ENCODE results near the gene SMC3.

SMC3 gene

GRCh38 chr10:110546077-110546476 is 21.4 kb upstream of the SMC3 start:
- DNase-seq (ENCODE audit: low spot score): no peak

GRCh38 chr10:110546499-110547110 is 20.9 kb upstream of the SMC3 start:
- no peak for DNase-seq (ENCODE audit: low spot score)

- DNase-seq (ENCODE audit: low spot score): peak; percentile 80
These were observed 20.2 kb upstream of the SMC3 start for GRCh38 chr10:110547139-110547761.

- DNase-seq (ENCODE audit: low spot score): no peak
These were observed 19.5 kb upstream of the SMC3 start for GRCh38 chr10:110548002-110548401.

GRCh38 chr10:110549211-110549610 is 18.3 kb upstream of the SMC3 start:
- no peak for DNase-seq (ENCODE audit: low spot score)

GRCh38 chr10:110553905-110554304 is 13.6 kb upstream of the SMC3 start:
- DNase-seq (ENCODE audit: low spot score): no peak

GRCh38 chr10:110556296-110556695 is 11.2 kb upstream of the SMC3 start:
- DNase-seq (ENCODE audit: low spot score): no peak

- DNase-seq (ENCODE audit: low spot score): peak; percentile 56
These were observed 10.4 kb upstream of the SMC3 start for GRCh38 chr10:110556969-110557601.

GRCh38 chr10:110558041-110558440 is 9.5 kb upstream of the SMC3 start:
- no peak for DNase-seq (ENCODE audit: low spot score)

- no peak for DNase-seq (ENCODE audit: low spot score)
These were observed 7.5 kb upstream of the SMC3 start for GRCh38 chr10:110560012-110560411.

- DNase-seq (ENCODE audit: low spot score): no peak
These were observed 6.2 kb upstream of the SMC3 start for GRCh38 chr10:110561292-110561691.

GRCh38 chr10:110562348-110562747 is 5.1 kb upstream of the SMC3 start:
- DNase-seq (ENCODE audit: low spot score): no peak

- DNase-seq (ENCODE audit: low spot score): no peak
These were observed 4.4 kb upstream of the SMC3 start for GRCh38 chr10:110563132-110563531.

GRCh38 chr10:110566472-110567200 is 859 bp upstream of the SMC3 start:
- no peak for DNase-seq (ENCODE audit: low spot score)

- DNase-seq (ENCODE audit: low spot score): peak; percentile 58
These were observed 700 bp downstream of the SMC3 start for GRCh38 chr10:110568055-110568735.

- no peak for DNase-seq (ENCODE audit: low spot score)
These were observed 1.6 kb downstream of the SMC3 start for GRCh38 chr10:110569122-110569521.

GRCh38 chr10:110569736-110570135 is 2.2 kb downstream of the SMC3 start:
- no peak for DNase-seq (ENCODE audit: low spot score)

GRCh38 chr10:110571093-110571743 is 3.7 kb downstream of the SMC3 start:
- DNase-seq (ENCODE audit: low spot score): no peak

- no peak for DNase-seq (ENCODE audit: low spot score)
These were observed 5.4 kb downstream of the SMC3 start for GRCh38 chr10:110572862-110573261.

- DNase-seq (ENCODE audit: low spot score): no peak
These were observed 6.9 kb downstream of the SMC3 start for GRCh38 chr10:110574420-110574819.

- DNase-seq (ENCODE audit: low spot score): no peak
These were observed 8.7 kb downstream of the SMC3 start for GRCh38 chr10:110576220-110576619.

- DNase-seq (ENCODE audit: low spot score): no peak
These were observed 9.6 kb downstream of the SMC3 start for GRCh38 chr10:110577056-110577455.

All from Ammon's horn (tissue), 1 donor.